CD4-positive, alpha-beta T cell treated with Interleukin-17A for 4 hours (primary cell): ENCODE results near the gene UQCC2.

Experiments used
- DNase-seq: peaks from one replicate; pipeline ENCODE4 v3.0.0-alpha.2; 2020; ENCODE audit warnings: mixed read lengths

Gene UQCC2

DNA sequence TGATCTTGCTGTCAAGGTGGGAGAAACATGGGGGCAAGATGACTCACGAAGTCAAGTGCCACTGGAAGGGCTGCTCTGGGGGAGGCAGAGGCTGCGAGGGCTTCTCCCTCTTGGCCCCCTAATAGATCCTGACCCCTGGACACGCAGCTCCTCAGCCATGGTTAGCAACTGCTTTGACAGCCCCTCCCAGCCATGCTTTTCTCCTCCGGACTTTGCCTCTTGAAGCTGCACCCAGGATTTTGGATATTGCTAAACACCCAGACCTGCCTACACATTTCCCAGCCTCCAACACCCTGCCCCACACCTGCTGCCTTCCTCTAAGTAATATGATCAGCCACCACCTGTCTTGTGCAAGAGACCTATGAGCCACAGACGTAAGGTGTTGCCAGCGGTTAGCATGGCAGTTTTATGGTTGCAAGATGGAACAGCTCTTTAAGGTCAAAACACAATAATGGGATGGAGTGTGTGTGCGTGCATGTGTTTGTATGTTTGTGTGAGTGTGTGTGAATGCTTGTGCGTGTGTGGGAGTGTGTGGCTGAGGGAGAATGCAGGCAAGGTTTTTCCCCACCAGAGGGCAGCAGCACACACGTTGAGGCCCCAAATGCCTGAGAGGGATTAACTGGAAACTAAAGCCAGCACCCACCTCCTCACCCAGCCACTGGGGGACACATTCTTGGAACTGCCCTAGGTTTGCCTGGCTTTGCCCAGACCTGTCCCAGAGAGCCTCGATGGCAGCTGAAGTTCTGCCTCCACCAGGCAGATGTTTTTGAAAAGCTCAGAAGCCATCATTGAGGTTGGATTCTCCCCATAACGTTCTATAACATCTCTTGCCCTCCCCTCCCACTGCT lies 32.7 kb upstream of the UQCC2 start:
- peak; percentile 82 for DNase-seq

DNA sequence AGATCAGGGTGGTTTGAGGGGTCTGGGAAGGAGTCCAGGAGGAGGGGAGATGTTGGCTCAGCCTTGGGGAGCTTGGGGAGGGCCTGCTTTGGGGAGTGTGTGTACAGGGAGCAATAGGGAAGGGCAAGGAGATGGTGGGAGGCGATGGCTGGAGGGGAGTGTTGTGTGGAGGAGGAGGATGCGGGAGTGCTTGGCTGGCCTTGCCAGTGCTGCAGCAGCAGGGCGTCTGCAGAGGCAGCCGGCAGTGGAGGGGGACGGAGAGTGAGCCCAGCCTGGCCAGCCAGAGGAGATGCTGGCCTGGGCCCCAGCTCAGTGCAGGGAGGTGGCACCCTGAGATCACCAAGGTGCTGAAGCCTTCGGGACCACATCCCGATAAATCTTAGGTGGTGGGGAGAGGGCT lies 31.3 kb upstream of the UQCC2 start:
- no peak for DNase-seq

DNA sequence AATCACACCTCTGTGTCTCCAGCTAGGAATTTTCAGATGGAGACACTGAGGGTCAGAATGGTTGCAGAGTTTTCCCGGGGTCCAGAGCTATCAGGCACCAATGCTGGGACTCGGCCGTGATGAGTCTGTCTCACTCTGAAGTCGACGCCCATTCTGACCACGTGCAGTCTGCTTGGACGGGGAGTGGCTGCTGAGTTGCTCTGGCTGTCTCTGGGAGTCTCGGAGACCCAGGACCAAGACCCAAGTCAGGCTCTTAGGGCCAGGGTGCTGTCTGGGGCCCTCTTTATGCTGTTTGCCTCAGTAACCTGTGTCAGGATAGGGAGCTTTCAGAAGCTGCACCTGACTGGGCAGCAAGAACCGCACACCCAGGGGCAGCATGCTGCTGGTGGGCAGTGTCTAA lies 30.6 kb upstream of the UQCC2 start:
- DNase-seq = no peak

DNA sequence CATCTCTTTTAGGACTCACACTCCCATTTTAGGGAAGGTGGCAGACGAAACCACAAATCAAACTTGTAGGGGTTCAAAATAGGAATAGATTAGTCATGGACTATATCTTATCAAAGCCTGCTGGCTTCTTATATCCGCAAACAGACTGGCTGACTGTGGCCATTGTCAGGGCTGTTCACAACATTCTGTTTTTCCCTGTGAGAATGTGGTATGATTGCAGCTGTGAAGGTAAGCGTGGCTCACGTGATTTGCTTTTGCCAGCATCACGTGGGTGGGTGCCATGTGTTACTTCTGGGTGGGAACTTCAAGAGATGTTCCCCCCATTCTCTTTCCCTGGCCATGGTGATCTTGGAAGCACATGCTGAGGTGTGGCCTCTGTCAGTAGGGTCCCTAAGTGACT lies 29.3 kb upstream of the UQCC2 start:
- DNase-seq = no peak

DNA sequence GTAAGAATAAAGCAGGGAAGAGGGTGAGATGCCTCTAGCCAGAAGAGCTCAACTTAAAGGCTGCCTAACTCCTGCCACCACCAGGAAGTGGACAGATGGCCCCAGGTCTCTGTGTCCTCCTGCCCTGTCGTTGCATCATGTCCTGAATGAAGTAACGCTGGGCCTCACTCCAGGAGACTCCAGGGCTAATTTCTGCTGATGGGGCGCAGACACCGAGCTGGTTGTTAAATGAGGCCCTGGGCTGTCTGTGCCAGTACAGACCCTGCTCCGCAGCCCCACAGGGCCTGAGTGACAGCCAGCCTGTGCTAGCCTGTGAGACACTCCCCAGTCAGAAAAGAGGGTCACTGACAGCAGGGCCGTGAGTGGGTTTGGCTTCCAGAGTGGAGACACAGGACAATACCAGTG lies 28.7 kb upstream of the UQCC2 start:
- no peak for DNase-seq

DNA sequence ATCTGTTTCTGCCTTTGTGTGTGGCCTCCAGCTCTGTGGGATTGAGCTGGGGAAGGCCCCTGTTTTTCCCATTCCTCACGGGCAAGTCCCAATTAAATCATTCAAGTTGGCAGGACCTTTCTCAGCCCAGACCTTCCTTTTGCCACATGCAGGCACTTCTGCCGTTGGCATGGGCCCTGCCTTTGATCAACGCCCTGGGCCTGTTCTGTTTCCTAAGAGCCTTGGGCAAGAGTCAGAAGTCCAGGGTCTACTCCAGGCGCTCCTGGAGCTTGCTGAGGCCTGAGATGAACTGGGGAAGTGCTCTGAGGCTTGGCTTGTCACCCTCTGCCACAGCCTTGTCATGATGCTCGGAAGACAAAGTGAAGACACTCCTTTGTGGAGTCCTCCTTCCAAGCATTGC lies 28.1 kb upstream of the UQCC2 start:
- no peak for DNase-seq

DNA sequence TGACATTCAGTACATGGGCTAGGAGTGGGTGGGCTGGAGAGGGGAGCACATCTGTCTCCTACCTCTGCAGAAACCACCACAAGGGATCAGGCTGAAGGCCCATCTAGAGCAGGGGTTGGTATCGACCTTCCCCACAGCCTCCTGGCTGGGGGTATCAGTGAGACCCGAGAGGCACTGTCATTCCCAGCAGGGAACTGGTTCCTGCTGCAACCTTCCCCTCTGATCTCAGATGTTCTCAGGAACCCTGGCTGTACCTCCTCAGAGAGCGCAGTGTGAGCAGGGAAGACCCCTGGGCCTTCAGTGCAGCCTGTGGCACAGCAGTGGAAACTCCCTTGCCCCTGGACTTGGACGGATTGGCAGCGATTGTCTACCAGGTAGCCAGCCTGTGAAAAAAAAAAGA lies 27.4 kb upstream of the UQCC2 start:
- DNase-seq = no peak

DNA sequence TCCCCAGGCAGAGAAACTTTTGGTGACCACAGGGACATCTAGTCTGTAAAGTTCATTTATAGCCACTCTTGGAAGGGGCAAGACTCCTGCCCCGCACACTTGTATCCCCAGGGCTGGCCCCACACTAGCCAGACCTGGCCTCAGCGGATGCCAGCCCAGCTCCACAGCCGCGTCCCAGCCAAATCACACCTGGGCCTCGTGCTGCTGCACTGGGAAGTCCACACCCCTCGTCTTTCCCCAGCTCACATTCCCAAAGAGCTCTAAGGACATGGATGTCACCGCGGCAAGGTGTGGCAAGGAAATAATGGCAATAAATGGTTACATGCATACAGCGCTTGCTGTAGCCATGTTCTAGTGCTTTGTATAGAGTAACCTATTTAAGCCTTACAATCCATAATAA lies 26.7 kb upstream of the UQCC2 start:
- DNase-seq = no peak

DNA sequence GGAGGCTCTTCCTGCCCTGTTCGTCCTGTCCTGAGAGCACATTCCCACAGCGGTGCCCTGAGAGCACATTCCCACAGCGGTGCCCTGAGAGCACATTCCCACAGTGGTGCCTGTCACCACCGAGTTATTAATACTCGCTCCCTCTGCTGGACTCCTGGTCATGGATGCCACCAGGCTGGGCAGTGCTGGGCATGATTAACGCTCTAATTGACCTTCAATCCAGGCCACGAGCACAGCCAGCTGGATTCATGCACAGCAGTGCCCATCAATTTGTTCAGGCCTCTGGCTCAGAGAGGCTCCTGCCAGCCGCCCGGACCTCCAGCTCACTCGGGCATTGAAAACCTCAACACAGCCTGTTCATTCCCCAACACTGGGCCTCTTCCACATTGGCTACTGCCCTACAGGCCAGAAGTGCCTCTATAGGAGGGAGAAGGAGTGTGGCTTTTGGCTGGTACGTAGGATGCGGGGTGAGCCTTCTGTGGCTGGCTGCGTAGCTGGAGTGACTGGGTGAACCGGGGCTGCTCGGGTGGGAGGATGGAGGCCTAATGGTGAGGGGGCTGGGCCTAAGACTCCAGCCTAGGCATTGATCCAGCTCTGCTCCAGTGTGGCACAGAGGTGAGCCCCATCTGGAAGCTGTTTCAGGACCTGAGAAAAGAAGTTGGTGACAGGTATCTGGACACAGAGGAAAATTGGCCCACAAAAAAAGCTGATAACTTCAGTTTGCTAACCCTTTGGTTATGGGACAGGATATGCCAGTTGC lies 25.9 kb upstream of the UQCC2 start:
- DNase-seq = no peak

DNA sequence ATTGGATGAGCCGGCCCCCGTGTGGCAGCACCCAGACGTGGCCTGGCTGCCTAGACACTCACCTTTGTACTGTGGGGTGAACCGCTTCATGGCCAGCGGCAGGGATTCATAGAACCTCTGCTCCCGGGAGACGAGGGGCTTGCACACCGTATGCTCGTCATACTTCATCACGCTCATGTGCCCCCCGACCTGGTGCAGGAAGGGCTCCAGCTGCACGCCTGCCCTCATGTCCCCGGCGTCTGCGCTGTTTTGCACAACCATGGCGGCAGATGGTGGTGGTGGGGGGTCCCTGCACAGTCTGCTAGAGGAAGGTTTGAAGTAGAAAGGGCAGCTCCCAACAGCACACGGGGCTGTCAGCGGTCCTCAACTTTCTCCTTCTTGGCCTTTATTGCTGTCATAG lies 23.7 kb upstream of the UQCC2 start:
- DNase-seq = no peak

DNA sequence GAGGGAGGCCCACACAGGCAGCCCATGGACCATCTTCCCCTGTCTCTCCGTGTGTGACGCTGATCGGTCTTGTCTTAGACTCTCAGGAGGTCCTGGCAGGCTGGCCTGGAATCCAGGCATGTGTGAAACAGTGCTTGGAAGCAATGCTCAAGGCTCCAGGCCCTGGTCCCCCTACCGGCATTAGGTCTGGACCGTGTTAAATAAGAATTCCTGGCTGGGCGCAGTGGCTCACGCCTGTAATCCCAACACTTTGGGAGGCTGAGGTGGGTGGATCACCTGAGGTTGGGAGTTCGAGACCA lies 22.2 kb upstream of the UQCC2 start:
- DNase-seq = no peak

DNA sequence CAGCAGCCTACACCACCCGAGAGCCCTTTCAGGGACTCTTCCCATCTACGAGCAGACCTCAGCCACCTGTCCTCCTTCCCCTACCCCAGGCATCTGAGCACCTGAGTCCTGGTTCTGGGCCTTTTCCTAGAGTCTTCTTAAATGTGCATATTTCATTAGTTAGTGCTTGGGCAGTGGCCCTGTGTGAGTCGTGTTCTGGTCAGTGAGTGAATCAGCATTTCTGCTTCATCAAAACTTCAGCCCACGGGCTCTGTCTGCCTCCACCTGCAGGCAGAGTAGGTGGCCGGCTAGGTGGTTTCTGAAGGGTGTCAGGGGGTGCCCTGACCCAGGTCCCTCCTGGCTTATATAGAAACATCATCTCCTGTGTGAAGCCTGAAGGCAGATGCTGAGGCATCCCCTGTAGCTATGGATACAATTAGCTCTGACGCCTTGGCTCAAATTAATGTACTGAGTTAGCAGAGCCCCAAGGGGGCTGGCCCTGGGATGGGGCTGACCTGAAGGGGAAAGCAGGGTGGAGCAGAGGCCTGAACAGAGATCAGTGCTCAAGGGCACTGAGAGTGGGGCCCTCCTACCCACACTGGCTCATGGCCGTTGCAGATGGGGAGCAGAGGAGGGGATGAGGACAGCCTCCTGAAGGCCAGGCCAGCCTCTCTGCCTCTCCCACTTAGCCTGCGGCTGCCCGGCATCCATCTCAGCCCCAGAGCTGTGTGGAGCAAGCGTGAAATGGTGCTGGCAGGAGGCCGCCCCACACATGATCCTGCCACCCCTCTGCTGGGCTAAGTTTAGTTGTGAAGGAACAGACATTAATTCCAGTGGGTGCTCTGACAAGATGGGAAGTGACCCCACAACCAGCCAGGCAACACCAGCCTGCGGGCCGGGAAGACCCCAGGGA lies 21.6 kb upstream of the UQCC2 start:
- no peak for DNase-seq

DNA sequence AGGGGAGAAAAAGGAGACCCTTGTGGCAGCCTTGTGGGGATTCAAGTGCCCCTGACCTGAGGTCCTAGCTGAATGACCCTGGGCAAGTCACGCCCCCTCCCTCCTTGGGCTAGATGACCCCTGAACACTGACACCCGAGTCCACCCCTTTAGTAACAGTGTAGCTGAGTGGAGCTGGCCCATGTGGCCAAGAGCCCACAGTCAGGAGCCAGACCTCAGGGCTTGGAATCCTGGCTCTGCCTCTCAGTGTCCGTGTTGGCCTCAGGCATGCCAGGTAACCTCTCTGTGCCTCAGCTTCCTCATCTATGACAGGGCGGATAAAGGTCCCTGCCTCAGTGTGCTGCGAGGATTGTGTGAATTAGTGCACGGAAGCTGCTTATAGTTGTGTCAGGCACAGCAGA lies 20.9 kb upstream of the UQCC2 start:
- no peak for DNase-seq

DNA sequence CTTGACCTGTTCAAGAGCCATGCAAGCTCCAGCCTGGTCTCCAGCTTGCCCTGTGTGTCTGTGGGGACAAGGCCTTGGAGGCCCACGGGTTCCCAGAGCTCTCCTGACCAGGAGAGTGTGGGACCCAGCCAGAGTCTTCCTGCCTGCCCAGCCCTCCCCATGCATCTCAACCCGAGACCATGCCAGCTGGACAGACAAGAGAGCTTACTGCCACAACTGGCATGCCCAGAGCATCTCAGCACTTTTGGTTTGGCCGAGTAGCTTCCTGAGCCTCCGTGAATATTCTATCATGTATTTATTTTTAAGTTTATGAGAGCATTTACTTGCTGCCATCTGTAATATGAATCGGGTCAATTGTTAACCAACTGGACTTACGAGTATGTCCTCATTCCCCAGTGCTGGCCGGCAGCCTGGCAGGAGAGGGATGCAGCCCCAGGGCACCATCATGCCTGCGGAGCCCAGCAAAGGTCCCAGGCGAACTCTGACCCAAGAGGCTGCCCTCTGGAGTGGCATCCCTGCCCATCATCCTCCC lies 20.3 kb upstream of the UQCC2 start:
- DNase-seq = no peak

DNA sequence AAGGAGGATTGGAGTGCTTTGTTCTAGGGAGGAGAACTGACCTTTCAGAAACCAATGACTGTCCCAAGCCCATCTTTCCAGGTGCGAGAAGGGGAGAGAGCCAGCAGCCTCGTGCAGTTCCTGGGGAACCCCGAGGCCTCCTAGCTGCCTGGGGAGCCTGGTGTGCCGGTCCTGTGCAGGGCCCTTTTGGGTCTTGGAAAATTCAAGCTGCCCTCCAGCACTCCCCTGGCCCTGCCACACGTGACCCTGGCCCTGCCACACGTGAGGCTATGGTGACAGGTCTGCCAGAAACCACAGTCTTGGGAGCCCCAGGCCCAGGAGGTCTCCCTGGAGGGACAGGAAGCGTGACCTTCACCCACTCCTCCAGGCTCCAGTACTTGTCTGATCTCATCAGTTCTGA lies 19.5 kb upstream of the UQCC2 start:
- DNase-seq = no peak

DNA sequence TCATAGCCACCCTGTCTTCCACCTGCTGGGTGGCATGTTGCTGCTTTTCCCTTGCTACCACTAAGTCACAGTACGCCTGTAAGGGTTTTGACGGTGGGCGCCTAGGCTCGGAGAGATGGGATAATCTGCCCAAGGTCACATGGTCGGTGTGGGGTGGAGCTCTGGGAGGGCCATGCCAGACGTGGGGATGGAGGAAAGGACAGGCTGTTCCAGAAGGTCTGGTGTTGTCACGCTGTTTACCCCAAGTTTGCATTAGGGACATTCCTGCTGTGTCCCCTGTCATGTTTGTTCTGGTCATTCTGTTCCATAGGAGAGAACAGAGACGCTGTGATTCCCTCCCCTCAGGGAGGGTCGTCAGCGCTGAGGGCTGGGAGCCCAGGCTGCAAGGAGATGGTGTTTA lies 19.1 kb upstream of the UQCC2 start:
- DNase-seq = no peak

DNA sequence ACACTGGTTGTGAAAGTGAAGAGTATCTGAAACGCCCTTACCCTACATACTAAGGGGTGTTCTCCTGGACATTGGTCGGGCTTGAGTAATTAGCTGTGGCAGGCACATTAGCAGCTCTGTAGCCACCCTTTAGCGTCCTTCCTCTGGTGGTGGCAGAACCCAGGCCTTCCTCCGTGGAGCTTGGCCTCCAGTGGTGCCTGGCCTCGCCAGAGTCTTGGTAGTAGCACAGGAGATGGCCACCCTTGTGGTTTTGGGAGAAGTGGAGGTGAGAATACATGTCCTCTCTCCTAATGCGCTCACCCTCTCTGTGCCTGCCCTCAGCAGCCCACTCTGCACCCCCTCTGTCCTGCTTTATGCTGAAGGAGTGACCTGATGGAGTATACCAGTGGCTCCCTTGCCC lies 17.6 kb upstream of the UQCC2 start:
- DNase-seq = no peak

DNA sequence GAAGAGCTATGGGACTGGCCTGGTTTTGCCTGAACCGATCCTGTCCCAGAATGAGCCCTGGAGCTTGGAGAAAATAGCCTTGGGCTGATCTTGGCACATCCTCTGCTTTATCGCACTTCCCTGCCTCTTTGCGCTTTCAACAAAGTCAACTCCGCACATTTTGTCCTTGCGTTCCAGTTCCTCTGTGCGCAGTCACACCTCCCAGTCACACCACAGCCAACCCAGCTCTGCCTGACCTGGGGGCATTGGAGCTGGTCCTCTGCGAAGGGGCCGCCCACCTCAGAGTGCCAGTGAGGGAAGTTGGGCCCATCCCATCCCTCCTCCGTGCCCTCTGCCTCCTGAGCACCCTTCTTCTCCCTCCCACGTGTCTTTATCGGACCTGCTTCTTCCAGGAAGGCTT lies 16.9 kb upstream of the UQCC2 start:
- DNase-seq = no peak

DNA sequence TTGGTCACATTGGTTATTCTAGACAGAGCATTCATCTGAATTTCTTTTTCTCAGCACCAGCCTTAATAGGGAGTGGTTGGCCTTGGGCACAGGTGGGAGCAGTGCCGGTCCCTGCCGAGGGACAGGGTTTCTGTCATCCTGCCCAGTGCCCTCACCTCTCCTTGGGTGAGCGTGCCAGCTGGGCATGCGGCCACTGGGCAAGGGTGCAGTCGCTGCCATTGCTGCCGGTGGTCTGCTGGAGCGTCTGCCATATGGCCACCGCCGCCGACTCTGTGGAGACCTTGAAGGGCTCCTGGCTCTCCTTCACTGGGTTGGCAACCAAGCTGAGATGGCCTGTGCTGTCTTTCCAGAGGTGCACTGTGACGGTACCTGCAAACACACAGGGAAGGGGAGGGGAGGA lies 16.4 kb upstream of the UQCC2 start:
- DNase-seq = no peak

DNA sequence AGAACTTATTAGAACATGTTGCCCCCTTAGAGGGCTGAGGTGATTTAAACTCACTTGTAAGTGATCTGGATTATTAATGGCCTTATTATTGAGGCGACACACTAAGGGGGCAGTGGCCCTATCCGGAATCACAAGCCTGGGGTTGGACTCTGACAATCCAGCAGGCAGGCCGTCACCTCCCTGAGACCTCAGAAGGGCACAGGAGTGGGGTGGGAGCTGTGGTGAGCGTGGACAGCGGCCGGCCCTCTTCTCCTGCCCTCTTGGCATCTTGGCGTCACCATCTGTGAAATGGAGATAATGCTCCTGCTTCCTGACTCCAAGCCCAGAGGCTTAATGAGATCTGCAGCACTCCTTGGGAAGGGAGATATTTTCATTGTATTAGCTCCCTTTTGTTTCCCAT lies 15.6 kb upstream of the UQCC2 start:
- DNase-seq = no peak

DNA sequence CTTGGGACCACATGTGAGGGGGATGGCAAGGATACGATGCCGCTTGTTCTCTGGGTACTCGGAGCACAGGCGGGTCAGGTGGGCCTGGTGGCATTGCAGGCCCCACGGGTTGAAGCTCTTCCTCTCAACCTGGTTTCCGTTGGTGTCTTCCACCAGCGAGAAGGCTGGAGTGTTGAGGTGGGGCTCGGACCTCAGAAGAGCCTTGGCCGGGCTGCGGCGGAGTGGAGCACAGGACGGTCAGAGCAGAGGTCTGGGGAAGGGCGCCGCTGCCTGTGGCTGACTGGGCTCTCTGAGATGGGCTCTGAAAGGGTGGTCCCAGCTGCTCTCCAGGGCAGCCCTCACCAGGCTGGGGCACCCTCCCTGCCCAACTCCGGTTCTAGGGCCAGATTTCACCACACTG lies 15.2 kb upstream of the UQCC2 start:
- DNase-seq = no peak

DNA sequence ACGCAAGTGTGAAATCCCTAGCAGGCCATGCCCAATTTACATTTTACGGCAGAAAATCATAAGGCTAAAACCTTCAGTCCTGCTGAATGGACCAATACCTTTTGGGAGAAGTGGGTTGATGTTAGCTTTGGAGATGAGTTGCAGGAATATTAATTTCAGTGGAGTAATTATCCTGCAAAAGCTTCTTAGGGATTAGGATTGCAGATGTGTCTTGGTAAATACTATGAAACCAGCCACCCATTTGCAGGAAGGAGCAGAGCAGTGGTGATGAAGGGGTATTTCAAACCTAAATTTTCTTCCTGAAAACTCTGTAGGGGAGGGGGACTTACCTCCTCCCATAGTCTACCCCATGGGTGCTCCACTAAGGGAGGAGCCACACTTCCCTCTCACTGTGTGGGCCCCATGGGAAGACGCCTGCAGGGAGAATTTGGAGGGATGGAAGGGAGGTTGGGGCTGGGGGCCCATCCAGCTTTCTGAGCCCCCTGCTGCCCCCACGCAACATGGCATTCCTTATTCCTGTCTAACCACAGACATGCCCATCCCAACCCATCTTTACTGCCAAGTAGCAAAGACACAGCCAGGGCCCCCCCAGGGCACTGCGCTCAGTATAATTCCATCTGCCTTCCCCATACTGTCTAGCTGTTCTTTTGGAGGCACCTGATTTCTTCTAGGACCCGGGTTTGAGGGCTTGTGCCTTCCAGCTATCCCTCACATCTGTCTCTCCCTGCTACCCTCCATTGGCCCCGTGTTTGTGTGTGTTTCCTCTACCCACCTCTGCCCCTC lies 14.6 kb upstream of the UQCC2 start:
- no peak for DNase-seq

DNA sequence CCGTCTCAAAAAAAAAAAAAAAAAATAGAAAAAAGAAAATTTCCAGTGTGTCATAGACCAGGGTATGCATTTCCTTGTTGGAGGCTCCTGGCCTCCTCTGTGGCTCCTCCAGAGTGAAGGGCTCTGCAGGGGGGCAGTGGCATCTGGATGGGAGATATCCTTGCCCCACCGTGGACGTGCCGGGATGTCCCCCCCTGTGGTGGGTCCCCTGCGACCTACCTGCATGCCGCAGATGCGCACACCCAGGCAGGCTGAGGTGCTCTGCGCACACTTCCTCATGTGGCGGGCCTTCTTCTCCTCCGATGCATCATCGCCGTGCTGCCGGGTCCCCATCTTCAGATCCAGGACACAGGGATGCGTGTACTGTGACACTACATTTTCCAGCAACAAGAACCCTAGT lies 13.7 kb upstream of the UQCC2 start:
- DNase-seq = no peak
